ENCODE measurements around the gene CD37.

The CD37 gene

GRCh38 chr19:49336482-49337266 is 1.5 kb downstream of the CD37 start:
- Mint-ChIP-seq H3K27ac (peak overlapping the region; percentile 99), H3K27me3 (no peaks in the 10 kb centered on the region), H3K36me3 (ENCODE audit: low read depth) (peaks cover 56% of the 10 kb centered on the region), H3K9me3 (no peaks in the 10 kb centered on the region), H3K4me3 (peak overlapping the region; percentile 96), H3K4me1 (ENCODE audit: low read depth) (peaks cover 67% of the 10 kb centered on the region)
- peak; percentile 28 for DNase-seq

DNA sequence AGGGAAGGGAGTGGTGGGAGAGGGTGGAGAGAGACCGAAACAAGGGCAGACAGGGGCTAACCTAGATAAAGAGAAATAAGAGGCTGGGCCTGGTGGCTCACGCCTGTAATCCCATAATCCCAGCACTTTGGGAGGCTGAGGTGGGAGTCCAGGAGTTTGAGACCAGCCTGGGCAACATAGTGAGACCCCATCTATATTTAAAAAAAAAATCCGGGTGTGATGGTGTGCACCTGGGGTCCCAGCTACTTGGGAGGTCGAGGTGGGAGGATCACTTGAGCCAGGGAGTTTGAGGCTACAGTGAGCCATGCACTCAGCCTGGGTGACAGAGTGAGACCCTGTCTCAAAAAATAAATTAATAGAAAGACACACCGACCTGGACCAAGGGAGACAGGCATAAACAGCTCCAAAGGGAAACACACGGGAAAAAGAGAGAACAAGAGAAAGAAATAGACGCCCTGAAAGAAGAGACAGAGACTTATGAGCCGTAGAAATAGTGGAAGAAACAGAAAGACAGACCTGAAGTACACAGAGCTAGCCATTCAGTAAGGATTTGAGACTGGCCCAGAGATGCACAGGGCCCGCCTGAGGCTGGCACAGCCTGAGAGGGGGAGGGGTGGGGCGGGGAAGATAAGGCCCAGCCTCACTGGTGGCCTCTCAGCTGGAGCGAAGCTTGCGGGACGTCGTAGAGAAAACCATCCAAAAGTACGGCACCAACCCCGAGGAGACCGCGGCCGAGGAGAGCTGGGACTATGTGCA is 2.2 kb downstream of the CD37 start:
- Mint-ChIP-seq H3K36me3 (ENCODE audit: low read depth) (peaks cover 56% of the 10 kb centered on the region), H3K9me3 (no peaks in the 10 kb centered on the region), H3K4me1 (ENCODE audit: low read depth) (peaks cover 60% of the 10 kb centered on the region), H3K4me3 (peak overlapping the region; percentile 96), H3K27ac (peak overlapping the region; percentile 99), H3K27me3 (no peaks in the 10 kb centered on the region)
- no peak for DNase-seq

DNA sequence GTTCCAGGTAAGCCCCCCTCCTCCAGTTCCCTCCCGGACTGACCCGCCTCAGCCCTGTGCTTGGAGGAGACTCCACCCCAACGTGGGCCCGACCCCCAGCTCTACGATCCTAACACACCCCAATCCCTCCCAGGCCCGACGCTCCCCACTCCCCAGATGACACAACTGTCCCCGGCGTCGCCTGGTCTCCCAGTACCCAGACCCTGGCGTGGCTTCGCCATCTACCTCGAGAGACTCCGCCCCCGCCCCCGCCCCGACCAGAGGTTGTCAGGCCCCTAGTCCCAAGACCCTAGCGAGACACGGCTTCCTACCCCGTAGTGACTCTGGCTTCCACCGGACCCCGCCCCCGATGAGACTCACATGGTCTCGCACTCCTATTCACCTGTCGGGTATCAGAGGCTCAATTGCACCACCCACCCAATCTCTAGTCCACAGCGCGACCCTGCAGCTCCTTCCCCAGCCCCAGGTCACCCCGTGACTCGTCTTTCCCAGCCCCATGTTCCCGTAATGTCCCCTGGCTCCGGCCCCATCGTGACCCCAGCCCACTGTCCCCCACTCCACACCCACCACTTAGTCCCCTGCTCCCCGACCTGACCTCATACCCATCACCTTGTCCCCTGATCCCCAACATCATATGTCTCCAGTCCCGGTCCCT is 2.9 kb downstream of the CD37 start:
- Mint-ChIP-seq H3K27me3 (no peaks in the 10 kb centered on the region), H3K9me3 (no peaks in the 10 kb centered on the region), H3K36me3 (ENCODE audit: low read depth) (peaks cover 56% of the 10 kb centered on the region), H3K27ac (no peak overlapping the region), H3K4me1 (ENCODE audit: low read depth) (peaks cover 53% of the 10 kb centered on the region), H3K4me3 (no peak overlapping the region)
- peak; percentile 22 for DNase-seq

DNA sequence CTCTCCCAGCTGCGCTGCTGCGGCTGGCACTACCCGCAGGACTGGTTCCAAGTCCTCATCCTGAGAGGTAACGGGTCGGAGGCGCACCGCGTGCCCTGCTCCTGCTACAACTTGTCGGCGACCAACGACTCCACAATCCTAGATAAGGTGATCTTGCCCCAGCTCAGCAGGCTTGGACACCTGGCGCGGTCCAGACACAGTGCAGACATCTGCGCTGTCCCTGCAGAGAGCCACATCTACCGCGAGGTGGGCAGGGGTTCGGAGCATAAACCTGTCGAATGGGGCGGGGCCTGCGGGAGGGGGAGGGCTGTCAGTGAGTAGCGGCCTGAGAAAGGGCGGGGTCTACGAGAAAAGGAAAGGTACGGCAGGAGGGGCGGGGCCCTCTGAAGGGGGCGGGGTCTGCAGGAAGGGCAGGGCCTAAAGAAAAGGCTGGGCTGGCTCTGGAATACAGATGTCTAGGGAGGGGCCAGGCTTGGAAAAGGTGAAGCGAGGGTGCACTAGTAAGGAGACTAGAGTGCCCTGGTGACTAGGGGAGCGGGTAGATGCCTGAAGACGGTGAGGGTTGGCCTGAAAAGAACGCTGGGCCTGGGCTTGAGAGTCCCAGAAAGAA is 3.6 kb downstream of the CD37 start:
- DNase-seq, result peak; percentile 43
- no peaks in the 10 kb centered on the region for H3K27me3 Mint-ChIP-seq

DNA sequence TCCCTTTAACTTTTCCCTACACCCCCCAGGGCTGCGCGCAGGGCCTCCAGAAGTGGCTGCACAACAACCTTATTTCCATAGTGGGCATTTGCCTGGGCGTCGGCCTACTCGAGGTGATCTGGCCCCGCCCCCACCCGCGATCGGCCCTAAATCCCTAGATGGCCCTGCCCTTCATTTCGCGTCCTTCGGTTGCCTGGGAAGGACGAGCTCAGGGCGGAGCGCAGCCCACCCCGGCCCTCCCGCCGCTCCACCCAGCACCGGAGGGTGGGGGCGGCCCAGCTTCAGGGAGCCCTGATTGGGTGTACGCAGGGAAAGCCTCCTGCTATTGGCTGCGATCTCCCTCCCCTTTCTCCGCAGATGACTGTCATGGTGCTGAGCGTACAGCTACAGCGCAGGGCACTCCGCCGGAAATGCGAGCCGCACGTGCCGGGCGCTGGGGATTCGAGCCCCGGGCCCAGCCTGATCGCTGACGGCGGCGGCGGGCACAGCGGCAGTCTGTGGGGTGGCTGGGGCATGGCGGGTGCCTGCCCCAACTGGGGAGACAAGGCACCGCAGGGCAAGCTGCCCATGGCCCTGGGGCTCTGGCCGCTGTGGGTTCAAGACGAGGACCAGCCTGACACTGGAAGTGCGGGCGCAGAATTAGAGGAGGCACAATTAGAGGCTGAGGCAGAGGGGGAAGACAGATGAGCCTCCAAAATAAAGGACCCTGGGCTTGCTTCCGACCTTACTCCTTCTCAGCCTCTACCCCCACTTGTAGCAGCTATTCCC is 4.3 kb downstream of the CD37 start:
- H3K4me1 Mint-ChIP-seq (ENCODE audit: low read depth), result peaks cover 41% of the 10 kb centered on the region
- peak; percentile 23 for DNase-seq
- no peaks in the 10 kb centered on the region for H3K27me3 Mint-ChIP-seq
- H3K27ac Mint-ChIP-seq, result no peak overlapping the region
- no peak overlapping the region for H3K4me3 Mint-ChIP-seq
- H3K9me3 Mint-ChIP-seq, result no peaks in the 10 kb centered on the region
- peaks cover 56% of the 10 kb centered on the region for H3K36me3 Mint-ChIP-seq (ENCODE audit: low read depth)

More for the DNA sequence above, 3.6 kb downstream of the CD37 start:
- peaks cover 56% of the 10 kb centered on the region for H3K36me3 Mint-ChIP-seq (ENCODE audit: low read depth)
- H3K4me3 Mint-ChIP-seq, result no peak overlapping the region
- H3K4me1 Mint-ChIP-seq (ENCODE audit: low read depth), result peaks cover 47% of the 10 kb centered on the region
- H3K27ac Mint-ChIP-seq, result no peak overlapping the region
- H3K9me3 Mint-ChIP-seq, result no peaks in the 10 kb centered on the region

- Mint-ChIP-seq H3K9me3 (no peaks in the 10 kb centered on the region), H3K36me3 (ENCODE audit: low read depth) (peaks cover 53% of the 10 kb centered on the region), H3K4me3 (no peak overlapping the region), H3K27me3 (no peaks in the 10 kb centered on the region), H3K27ac (peak overlapping the region; percentile 55), H3K4me1 (ENCODE audit: low read depth) (peaks cover 41% of the 10 kb centered on the region)
- peak; percentile 33 for DNase-seq
Observed at GRCh38 chr19:49340069-49340864, 5.1 kb downstream of the CD37 start.

DNA sequence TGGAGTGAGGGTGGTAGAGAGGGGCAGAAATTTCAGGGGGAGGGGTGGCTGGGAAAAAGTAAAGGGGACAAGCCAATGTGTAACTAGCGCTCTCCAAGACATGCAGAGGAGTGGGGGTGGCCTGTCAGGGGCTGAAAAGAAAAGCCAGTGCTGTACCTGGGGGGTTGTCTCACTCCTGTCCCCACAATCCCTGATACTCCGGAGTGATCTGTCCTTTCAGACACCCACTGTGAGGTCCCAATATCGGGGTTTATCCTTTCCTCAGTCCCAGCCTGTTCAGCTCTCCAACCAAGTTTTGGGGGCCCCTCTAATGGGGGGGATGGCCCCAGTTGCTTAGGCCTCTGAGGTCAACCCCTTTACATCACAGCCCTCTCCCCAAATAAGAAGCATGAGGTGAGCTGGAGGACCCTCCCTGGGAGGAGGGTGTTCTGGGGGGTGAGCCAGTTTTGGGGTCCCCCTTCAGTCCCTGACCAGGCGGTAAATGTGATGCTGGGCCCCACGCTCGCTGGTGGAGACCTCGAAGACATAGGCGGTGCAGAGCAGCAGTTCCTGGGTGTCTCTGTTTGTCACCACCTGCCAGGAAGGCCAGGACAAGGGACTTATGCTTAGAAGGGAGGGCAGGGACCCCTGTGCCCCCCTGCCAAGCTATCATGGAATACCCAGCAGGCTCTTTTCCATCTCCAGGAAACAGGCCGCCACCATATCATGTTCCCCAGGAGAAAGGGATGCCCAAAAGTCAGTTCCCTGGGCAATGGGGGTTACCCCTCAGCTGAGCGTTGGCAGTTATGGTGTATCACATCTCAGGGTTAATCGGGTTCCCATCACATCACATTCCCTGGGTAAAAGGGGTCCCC is 5.9 kb downstream of the CD37 start:
- Mint-ChIP-seq H3K4me3 (no peak overlapping the region), H3K27me3 (no peaks in the 10 kb centered on the region), H3K36me3 (ENCODE audit: low read depth) (peaks cover 46% of the 10 kb centered on the region), H3K9me3 (no peaks in the 10 kb centered on the region), H3K27ac (no peak overlapping the region), H3K4me1 (ENCODE audit: low read depth) (peaks cover 35% of the 10 kb centered on the region)
- no peak for DNase-seq

GRCh38 chr19:49342291-49342721 is 7.1 kb downstream of the CD37 start:
- H3K27me3 Mint-ChIP-seq, result no peaks in the 10 kb centered on the region
- H3K27ac Mint-ChIP-seq, result peak overlapping the region; percentile 6
- no peaks in the 10 kb centered on the region for H3K9me3 Mint-ChIP-seq
- H3K36me3 Mint-ChIP-seq (ENCODE audit: low read depth), result peaks cover 35% of the 10 kb centered on the region
- no peak for DNase-seq
- peaks cover 24% of the 10 kb centered on the region for H3K4me1 Mint-ChIP-seq (ENCODE audit: low read depth)
- H3K4me3 Mint-ChIP-seq, result no peak overlapping the region

GRCh38 chr19:49343123-49343522 is 7.9 kb downstream of the CD37 start:
- H3K27ac Mint-ChIP-seq, result no peak overlapping the region
- peaks cover 28% of the 10 kb centered on the region for H3K36me3 Mint-ChIP-seq (ENCODE audit: low read depth)
- no peak overlapping the region for H3K4me3 Mint-ChIP-seq
- peaks cover 18% of the 10 kb centered on the region for H3K4me1 Mint-ChIP-seq (ENCODE audit: low read depth)
- no peaks in the 10 kb centered on the region for H3K9me3 Mint-ChIP-seq
- H3K27me3 Mint-ChIP-seq, result no peaks in the 10 kb centered on the region
- DNase-seq, result no peak

GRCh38 chr19:49344505-49345423 is 9.6 kb downstream of the CD37 start:
- Mint-ChIP-seq H3K27me3 (no peaks in the 10 kb centered on the region), H3K9me3 (no peaks in the 10 kb centered on the region), H3K36me3 (ENCODE audit: low read depth) (peaks cover 14% of the 10 kb centered on the region), H3K4me1 (ENCODE audit: low read depth) (peaks cover 11% of the 10 kb centered on the region), H3K4me3 (no peak overlapping the region), H3K27ac (no peak overlapping the region)
- no peak for DNase-seq

- no peaks in the 10 kb centered on the region for H3K36me3 Mint-ChIP-seq (ENCODE audit: low read depth)
- no peaks in the 10 kb centered on the region for H3K9me3 Mint-ChIP-seq
- no peak for DNase-seq
- H3K27ac Mint-ChIP-seq, result no peak overlapping the region
- H3K4me1 Mint-ChIP-seq (ENCODE audit: low read depth), result peaks cover 4% of the 10 kb centered on the region
- no peaks in the 10 kb centered on the region for H3K27me3 Mint-ChIP-seq
- H3K4me3 Mint-ChIP-seq, result no peak overlapping the region
Observed at GRCh38 chr19:49347191-49347590, 12.0 kb downstream of the CD37 start.

DNA sequence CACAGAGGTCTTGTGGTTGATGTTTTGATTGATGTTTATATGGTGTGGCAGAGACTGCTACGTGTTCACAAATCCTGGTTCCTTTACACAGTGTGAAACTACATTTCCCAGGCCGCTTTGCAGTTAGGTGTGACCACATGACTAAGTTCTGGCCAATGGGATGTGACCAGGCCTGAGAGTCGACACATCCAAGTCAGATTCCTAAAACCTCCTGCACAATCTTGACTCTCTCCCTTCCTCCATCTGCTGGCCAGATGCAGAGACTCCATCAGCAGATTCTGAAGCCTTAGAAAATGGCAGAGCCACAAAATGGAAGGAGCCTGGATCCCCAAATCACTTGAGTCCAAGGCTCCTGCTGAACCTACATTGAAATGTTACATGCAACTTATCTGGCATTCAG is 12.6 kb downstream of the CD37 start:
- H3K4me3 Mint-ChIP-seq, result no peak overlapping the region
- H3K9me3 Mint-ChIP-seq, result no peaks in the 10 kb centered on the region
- H3K4me1 Mint-ChIP-seq (ENCODE audit: low read depth), result peaks cover 4% of the 10 kb centered on the region
- DNase-seq, result no peak
- H3K27ac Mint-ChIP-seq, result no peak overlapping the region
- H3K36me3 Mint-ChIP-seq (ENCODE audit: low read depth), result no peaks in the 10 kb centered on the region
- H3K27me3 Mint-ChIP-seq, result no peaks in the 10 kb centered on the region

Data from activated T-cell treated with anti-CD3 and anti-CD28 coated beads, Interleukin-2, amount 50 U/mL, for 24 hours (primary cell).